PFSK-1 (cell line): ENCODE data around the gene RERE.

Experiments used
- FOXP2 ChIP-seq: optimal IDR thresholded peaks from 2 replicates; pipeline ENCODE3; 2011; ENCODE audit warnings: borderline replicate concordance, control low read depth, inconsistent platforms; ENCODE audit not compliant: insufficient read depth; ENCODE audit errors: extremely low read length, extremely low read depth
- POLR2AphosphoS5 ChIP-seq: IDR thresholded peaks from 2 replicates; pipeline ENCODE4 v1.6.1; 2012; ENCODE audit warnings: low read depth, mild to moderate bottlenecking, control low read depth, low read length, moderate library complexity
- SIN3A ChIP-seq: IDR thresholded peaks from 2 replicates; pipeline ENCODE4 v1.6.1; 2012; ENCODE audit warnings: mild to moderate bottlenecking, low read length, moderate library complexity, borderline replicate concordance; ENCODE audit not compliant: insufficient read depth
- TAF1 ChIP-seq: IDR thresholded peaks from 2 replicates; pipeline ENCODE4 v1.6.1; 2012; ENCODE audit warnings: low read length, control low read depth, borderline replicate concordance; ENCODE audit not compliant: insufficient read depth
- TF ChIP-seq, protein P1 (sequence below), 2 experiments: IDR thresholded peaks; 2 replicates each; pipeline versions ENCODE4 v1.6.1 to v1.8.0; 2011 to 2012; ENCODE audit warnings: low read depth in 2 of 2, low read length in 2 of 2, control low read depth in 1 of 2, inconsistent platforms in 1 of 2, mild to moderate bottlenecking in 1 of 2, moderate library complexity in 1 of 2; ENCODE audit not compliant: insufficient read depth in 1 of 2

The RERE gene

DNA sequence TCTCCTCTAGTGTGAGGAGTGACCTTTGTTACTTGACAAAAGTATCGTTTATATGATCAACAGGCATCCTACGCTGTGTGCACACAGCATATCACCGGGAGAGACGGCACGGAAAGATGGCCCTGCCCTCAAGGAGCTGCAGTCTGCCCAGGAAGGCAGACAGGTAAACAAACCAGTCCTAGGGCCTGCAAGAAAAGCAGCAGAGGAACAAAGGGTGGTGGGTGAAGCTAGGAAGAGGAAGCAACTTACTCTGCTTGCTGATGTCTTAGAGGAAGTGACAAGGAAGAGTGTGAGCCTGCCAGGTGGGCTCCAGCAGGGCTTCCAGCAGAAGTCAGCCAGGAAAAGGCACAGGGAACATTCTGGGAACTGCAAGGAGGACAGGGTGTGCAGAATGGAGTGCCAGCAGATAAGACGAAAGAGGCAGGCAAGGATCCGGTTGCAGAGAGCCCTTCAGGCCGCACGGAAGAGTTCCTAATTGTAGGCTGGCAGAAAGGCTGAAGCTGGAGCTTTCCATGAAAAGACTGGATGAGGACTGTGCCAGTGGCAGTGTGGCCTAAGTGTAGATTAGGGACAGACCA, 392.8 kb downstream of the RERE start:
- TF ChIP-seq FOXP2 = peak; percentile 55
- no peak for TF ChIP-seq SIN3A

GRCh38 chr1:8423692-8424538, 393.5 kb downstream of the RERE start:
- TF ChIP-seq FOXP2 (no peak), POLR2AphosphoS5 (no peak)
- TF ChIP-seq, protein P1, sequence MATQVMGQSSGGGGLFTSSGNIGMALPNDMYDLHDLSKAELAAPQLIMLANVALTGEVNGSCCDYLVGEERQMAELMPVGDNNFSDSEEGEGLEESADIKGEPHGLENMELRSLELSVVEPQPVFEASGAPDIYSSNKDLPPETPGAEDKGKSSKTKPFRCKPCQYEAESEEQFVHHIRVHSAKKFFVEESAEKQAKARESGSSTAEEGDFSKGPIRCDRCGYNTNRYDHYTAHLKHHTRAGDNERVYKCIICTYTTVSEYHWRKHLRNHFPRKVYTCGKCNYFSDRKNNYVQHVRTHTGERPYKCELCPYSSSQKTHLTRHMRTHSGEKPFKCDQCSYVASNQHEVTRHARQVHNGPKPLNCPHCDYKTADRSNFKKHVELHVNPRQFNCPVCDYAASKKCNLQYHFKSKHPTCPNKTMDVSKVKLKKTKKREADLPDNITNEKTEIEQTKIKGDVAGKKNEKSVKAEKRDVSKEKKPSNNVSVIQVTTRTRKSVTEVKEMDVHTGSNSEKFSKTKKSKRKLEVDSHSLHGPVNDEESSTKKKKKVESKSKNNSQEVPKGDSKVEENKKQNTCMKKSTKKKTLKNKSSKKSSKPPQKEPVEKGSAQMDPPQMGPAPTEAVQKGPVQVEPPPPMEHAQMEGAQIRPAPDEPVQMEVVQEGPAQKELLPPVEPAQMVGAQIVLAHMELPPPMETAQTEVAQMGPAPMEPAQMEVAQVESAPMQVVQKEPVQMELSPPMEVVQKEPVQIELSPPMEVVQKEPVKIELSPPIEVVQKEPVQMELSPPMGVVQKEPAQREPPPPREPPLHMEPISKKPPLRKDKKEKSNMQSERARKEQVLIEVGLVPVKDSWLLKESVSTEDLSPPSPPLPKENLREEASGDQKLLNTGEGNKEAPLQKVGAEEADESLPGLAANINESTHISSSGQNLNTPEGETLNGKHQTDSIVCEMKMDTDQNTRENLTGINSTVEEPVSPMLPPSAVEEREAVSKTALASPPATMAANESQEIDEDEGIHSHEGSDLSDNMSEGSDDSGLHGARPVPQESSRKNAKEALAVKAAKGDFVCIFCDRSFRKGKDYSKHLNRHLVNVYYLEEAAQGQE (IDR thresholded peaks at IDR 0.05; ENCODE audit: insufficient read depth in 1 of 2, low read depth in 2 of 2, low read length in 2 of 2) = no peak

GRCh38 chr1:8423269-8423691, 394.2 kb downstream of the RERE start:
- TF ChIP-seq, protein P1 (IDR thresholded peaks at IDR 0.05; ENCODE audit: insufficient read depth in 1 of 2, low read depth in 2 of 2, low read length in 2 of 2) = no peak
- TF ChIP-seq POLR2AphosphoS5 (no peak), TAF1 (no peak), FOXP2 (no peak), SIN3A (no peak)

DNA sequence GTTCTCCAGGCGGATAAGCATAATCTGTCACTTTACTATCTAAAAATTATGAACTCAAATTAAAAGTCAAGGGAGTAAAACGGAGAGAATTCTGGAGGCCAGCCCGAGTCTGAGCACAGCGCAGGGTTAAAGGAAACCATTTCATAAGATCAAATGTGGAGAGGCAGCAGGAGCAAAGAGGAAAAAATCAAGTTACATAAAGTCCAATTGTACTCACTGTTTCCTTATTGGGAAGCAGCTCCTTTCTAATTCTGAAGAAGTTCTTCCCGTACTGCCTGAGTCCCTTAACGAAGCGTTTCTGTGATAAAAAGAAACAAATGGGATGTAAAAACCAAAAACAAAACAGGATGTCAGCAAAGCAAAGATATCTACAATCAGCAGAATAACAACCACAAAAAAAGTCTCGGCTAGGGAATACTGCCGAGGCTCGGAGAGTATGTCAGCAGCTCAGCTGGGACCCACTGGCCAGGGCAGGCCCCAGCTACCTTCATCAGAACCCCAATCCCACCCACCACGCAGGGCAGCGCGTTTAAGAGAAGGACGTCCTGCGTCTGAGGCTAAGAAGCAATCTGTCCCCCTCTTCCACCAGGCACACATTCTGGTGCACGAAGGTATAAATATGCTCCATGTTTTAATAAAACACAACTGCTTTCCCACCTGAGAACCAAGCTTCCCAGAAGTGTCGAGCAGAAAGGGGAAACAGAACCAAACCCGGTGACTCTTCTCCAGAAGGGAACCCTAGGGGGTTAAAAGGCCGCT, 394.8 kb downstream of the RERE start:
- TF ChIP-seq, protein P1 (IDR thresholded peaks at IDR 0.05; ENCODE audit: insufficient read depth in 1 of 2, low read depth in 2 of 2, low read length in 2 of 2) = no peak
- TF ChIP-seq TAF1 = no peak
- TF ChIP-seq FOXP2 = no peak
- no peak for TF ChIP-seq POLR2AphosphoS5

DNA sequence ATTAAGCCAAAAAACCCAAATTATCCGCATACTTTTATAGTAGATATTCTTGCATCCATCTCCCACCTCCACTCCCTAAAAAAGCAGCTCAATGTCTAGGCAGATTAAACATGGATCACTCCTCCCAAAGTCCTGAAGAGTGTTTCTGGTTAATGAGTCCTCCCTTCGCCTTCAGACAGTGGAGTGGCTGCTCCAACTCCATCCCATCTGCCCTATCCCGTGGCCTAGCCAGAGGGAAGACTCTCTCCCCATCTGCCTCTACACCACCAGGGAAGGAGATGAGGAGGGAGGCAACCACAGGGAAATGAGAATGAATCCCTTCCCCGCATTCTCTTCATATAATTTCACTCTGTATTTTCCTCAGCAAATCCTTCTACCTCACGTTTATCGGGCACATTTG, 395.7 kb downstream of the RERE start:
- no peak for TF ChIP-seq TAF1
- no peak for TF ChIP-seq FOXP2
- TF ChIP-seq, protein P1 (IDR thresholded peaks at IDR 0.05; ENCODE audit: insufficient read depth in 1 of 2, low read depth in 2 of 2, low read length in 2 of 2) = no peak
- no peak for TF ChIP-seq SIN3A
- TF ChIP-seq POLR2AphosphoS5 = no peak
